ENCODE data around the gene RFX1.
"Not testable (repeated sequence)": the region's sequence is repeated elsewhere in the genome, so short reads cannot be mapped to it uniquely, and the experiment has no call there.

RFX1 gene

DNA sequence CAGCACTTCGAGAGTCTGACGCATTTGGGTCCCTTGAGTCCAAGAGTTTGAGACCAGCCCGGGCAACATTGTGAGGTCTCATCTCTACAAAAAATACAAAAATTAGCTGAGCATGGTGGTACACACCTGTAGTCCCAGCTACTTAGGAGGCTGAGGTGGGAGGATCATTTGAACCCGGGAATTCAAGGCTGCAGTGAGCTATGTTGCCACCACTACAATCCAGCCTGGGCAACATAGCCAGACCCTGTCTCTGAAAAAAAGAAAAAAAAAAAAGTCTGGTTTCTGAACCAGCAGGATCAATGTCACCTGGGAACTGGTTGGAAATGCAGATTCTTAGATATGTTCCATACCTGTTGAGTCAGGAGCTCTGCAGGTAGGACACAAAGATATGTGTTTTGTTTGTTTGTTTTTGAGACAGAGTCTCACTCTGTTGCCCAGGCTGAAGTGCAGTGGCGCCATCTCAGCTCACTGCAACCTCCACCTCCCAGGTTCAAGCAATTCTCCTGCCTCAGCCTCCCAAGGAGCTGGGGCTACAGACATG is 20.6 kb upstream of the RFX1 start:
- not testable (repeated sequence) for DNase-seq

- DNase-seq: peak; percentile 93
Measured at GRCh38 chr19:14023404-14024235, 17.5 kb upstream of the RFX1 start.

- no peak for DNase-seq
Measured at GRCh38 chr19:14022469-14022868, 16.3 kb upstream of the RFX1 start.

- DNase-seq: no peak
Measured at GRCh38 chr19:14021474-14021873, 15.4 kb upstream of the RFX1 start.

DNA sequence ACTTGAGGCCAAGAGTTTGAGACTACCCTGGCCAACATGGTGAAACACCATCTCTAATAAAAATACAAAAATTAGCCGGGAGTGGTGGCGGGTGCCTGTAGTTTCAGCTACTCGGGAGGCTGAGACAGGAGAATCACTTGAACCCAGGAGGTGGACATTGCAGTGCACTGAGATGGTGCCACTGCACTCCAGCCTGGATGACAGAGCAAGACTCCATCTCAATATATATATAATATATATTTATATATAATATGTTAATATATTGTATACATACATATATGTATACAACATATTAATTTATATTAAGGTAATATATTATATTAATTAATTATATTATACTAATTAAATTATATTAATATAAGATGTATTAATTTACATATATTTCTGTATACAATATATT is 13.6 kb upstream of the RFX1 start:
- not testable (repeated sequence) for DNase-seq

- no peak for DNase-seq
Measured at GRCh38 chr19:14019100-14019499, 13.0 kb upstream of the RFX1 start.

GRCh38 chr19:14015524-14016035 is 9.5 kb upstream of the RFX1 start:
- DNase-seq: peak; percentile 92

DNA sequence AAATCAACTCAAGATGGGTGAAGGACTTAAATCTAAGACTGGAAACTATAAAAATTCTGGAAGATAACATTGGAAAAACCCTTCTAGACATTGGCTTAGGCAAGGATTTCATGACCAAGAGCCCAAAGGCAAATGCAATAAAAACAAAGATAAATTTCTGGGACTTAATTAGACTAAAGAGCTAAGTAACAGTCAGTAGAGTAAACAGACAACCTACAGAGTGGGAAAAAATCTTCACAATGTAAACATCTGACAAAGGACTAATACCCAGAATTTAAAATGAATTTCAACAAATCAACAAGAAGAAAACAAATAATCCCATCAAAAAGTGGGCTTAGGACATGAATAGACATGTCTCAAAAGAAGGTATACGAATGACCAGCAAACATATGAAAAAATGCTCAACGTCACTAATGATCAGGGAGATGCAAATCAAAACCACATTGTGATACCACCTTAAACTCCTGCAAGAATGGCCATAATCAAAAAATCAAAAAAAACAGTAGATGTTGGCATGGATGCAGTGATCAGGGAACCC is 6.3 kb upstream of the RFX1 start:
- no peak for DNase-seq

DNA sequence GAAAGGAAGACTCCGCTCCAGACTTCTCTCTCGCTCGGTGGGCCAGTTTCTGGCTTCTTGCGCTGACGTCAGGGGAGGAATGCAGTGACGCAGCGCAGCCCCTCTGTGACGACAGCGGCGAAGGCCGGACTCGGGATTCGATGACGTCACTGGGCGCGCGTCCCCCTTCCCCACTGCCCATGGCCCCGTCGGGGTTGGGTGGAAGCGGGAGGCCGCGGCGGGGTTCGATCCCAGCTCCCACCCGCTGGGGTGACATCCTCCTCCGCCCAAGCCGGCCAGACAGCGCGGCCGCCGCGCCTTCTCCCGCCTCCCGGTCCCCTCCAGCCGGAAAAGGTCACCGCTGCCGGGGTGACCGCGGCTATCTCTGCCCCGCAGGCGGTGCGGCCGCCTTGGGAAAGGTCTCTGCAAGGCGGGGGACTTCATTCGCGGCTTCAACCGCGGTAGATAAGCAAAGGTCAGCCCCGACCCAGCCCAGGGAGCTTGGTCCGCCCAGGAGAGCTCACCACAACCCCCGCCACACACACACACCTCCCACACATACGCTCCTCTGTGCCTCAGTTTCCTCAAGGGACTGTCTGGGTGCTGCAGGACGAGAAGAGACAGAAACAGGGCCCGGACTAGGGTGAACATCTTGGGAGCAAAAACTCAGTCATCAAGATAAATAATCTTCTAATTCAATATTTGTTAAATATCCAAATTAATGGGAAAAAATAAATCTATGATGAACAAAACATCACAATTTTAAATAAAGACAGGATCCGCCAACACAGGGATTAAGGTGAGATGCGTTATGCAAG is 844 bp upstream of the RFX1 start:
- peak; percentile 93 for DNase-seq

- DNase-seq: peak; percentile 95
Measured at GRCh38 chr19:14005349-14006084, 603 bp downstream of the RFX1 start.

DNA sequence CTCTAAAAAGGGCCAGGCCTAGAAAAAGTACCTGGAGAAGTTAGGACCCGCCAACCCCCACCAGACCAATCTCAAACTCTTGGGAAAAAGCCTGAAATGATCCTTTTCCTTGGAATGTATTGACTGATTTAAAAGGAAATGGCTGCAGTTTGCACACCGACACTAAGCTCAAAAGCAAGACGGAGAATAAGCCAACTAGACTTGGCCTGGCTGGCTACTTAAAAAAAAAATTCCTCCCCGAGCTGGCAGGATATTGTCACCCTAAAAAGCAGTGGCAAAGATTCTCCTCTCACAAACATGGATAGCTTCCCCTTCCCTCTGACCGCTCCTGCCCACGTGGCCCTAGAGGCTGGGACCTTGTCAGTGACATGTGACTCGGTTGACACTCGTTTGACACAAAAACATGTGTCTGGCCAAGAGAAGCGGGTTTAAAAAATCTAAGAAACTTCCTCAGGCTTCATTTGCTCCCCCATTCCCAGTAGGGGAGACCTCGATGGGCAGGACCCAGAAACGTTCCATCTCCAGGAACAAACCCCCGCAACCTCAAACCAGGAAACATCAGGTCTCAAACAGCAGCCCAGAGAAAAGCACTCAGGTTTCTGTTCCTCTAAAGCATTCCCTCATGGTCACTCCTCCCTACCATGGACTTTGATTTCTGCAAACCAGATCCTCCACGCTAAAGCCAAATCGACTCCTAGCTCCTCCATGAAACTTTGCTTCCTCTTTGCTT is 1.3 kb downstream of the RFX1 start:
- DNase-seq: peak; percentile 79

GRCh38 chr19:14003251-14004055 is 2.7 kb downstream of the RFX1 start:
- DNase-seq: peak; percentile 51

DNA sequence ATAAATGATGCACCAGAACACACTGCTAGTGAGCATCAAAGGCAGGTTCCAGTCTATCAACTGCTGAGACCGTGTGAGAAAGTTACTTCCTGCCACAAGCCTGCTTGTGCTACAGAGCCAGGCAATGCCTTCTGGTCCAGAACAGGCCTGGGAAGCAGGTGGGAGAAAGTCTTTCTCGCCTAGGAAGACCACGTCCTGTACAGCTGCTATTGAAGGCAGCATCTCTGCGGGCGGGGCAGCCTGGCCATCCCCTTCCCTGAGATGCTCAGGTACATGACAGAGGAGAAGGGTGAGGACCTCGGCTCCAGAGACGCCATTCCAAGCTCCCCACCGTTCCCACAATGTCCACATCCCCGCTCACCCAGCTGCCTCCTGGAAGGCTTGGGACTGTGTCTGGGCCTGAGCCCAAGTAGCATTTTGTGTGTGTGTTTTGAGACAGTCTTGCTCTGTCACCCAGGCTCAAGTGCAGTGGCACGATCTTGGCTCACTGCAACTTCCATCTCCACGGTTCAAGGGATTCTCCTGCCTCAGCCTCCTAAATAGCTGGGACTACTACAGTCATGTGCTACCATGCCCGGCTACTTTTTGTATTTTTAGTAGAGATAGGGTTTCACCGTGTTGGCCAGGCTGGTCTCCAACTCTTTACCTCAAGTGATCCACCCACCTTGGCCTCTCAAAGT is 3.4 kb downstream of the RFX1 start:
- no peak for DNase-seq

- no peak for DNase-seq
Measured at GRCh38 chr19:14000691-14001375, 5.3 kb downstream of the RFX1 start.

DNA sequence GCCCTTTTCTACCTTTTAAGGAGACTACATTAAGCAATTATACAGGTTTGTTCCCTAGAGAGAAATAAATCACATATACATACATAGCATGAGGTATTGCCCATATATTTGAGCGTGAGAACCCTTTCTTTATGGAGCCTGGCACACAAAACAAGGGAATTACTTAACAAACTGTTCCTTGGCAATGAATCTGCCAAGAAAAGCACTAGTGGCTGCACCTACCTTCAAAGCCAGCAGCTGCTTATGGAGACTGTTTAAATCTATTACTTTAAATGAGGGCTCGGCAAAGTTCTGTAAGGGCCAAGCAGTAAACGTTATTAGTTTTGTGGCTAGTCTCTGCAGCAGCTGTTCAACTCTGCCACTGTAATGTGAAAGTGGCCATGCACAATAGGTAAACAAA is 7.0 kb downstream of the RFX1 start:
- no peak for DNase-seq

- DNase-seq: no peak
Measured at GRCh38 chr19:13998426-13998825, 7.7 kb downstream of the RFX1 start.

- DNase-seq: no peak
Measured at GRCh38 chr19:13997631-13997962, 8.5 kb downstream of the RFX1 start.

GRCh38 chr19:13996928-13997630 is 9.0 kb downstream of the RFX1 start:
- no peak for DNase-seq
